OCI-LY1 (cell line): ENCODE measurements around the gene LIMS2.

ENCODE experiments used
- H2AFZ ChIP-seq: fragments of 200-600 bp; sonication (generic), shearing (Covaris generic); 2 replicates; pipeline ENCODE4 v1.6.0; 2014; ENCODE audit warnings: antibody characterized with exemption, mild to moderate bottlenecking, low read length
- H3F3A ChIP-seq: fragments of 200-600 bp; sonication (generic), shearing (Covaris generic); 2 replicates; pipeline ENCODE4 v1.6.0; 2014; ENCODE audit warnings: mild to moderate bottlenecking, antibody characterized with exemption, low read length, moderate library complexity; ENCODE audit not compliant: insufficient read depth
- H3K27ac ChIP-seq: fragments of 200-600 bp; sonication (generic); 2 replicates; pipeline ENCODE4 v1.5.1; 2014; ENCODE audit warnings: low read length, mixed run types, mild to moderate bottlenecking, low read depth; ENCODE audit not compliant: poor library complexity, severe bottlenecking
- H3K27me3 ChIP-seq: fragments of 200-600 bp; sonication (generic); 2 replicates; pipeline ENCODE4 v1.6.0; 2014; ENCODE audit warnings: antibody characterized with exemption, mild to moderate bottlenecking, low read length, moderate library complexity; ENCODE audit not compliant: insufficient read depth
- H3K36me3 ChIP-seq: fragments of 200-600 bp; sonication (generic); 2 replicates; pipeline ENCODE4 v1.6.1; 2014; ENCODE audit warnings: mild to moderate bottlenecking, antibody characterized with exemption, low read length, moderate library complexity, mixed read lengths; ENCODE audit not compliant: insufficient read depth
- H3K4me1 ChIP-seq: fragments of 200-600 bp; sonication (generic); 2 replicates; pipeline ENCODE4 v1.5.1; 2014; ENCODE audit warnings: mild to moderate bottlenecking, low read length, moderate library complexity; ENCODE audit not compliant: insufficient read depth, severe bottlenecking
- H3K4me2 ChIP-seq: fragments of 200-600 bp; sonication (generic), shearing (Covaris generic); 2 replicates; pipeline ENCODE4 v1.6.1; 2014; ENCODE audit warnings: low read length
- H3K4me3 ChIP-seq: fragments of 200-600 bp; sonication (generic); 2 replicates; pipeline ENCODE4 v1.5.1; 2014; ENCODE audit warnings: low read length, low read depth, mild to moderate bottlenecking, mixed read lengths; ENCODE audit not compliant: poor library complexity, severe bottlenecking
- H3K79me2 ChIP-seq: fragments of 200-600 bp; shearing (Covaris generic); 2 replicates; pipeline ENCODE4 v1.6.1; 2016; ENCODE audit warnings: mixed run types, low read length, mixed read lengths; ENCODE audit not compliant: insufficient read depth
- H3K9ac ChIP-seq: fragments of 200-600 bp; sonication (generic), shearing (Covaris generic); 2 replicates; pipeline ENCODE4 v1.6.1; 2014; ENCODE audit warnings: mild to moderate bottlenecking, low read length, mixed read lengths
- H3K9me2 ChIP-seq: fragments of 200-600 bp; sonication (generic), shearing (Covaris generic); 2 replicates; pipeline ENCODE4 v1.6.1; 2014; ENCODE audit warnings: low read depth, mild to moderate bottlenecking, low read length, mixed read lengths
- H3K9me3 ChIP-seq: fragments of 200-600 bp; shearing (Covaris generic); 2 replicates; pipeline ENCODE4 v1.6.1; 2014; ENCODE audit warnings: low read length, mixed read lengths
- H4K20me1 ChIP-seq: fragments of 200-600 bp; sonication (generic), shearing (Covaris generic); 2 replicates; pipeline ENCODE4 v1.6.0; 2016; ENCODE audit warnings: mild to moderate bottlenecking, low read length; ENCODE audit not compliant: insufficient read depth
- CTCF ChIP-seq: fragments of 200-600 bp; sonication (generic), shearing (Covaris generic); IDR thresholded peaks from 2 replicates; pipeline ENCODE4 v1.5.1; 2017; ENCODE audit warnings: mild to moderate bottlenecking, antibody characterized with exemption, low read length, moderate library complexity, mixed read lengths
- EZH2 ChIP-seq: fragments of 200-600 bp; sonication (generic), shearing (Covaris generic); IDR thresholded peaks from 2 replicates; pipeline ENCODE4 v1.8.0; 2017; ENCODE audit warnings: borderline replicate concordance, mixed run types, mild to moderate bottlenecking, antibody characterized with exemption, low read length, moderate library complexity, mixed read lengths

LIMS2 gene

GRCh38 chr2:127631997-127632581, 43.2 kb downstream of the LIMS2 start:
- Histone ChIP-seq H3K79me2 (no peaks in the 10 kb centered on the region), H3K4me1 (no peaks in the 10 kb centered on the region), H3K4me3 (no peak overlapping the region), H4K20me1 (no peaks in the 10 kb centered on the region), H3F3A (no peaks in the 10 kb centered on the region), H3K9ac (no peak overlapping the region), H3K4me2 (no peak overlapping the region), H3K9me3 (no peaks in the 10 kb centered on the region), H3K27ac (no peak overlapping the region), H3K9me2 (no peaks in the 10 kb centered on the region), H3K27me3 (peaks cover 10% of the 10 kb centered on the region; the same call in 1 of the 2 replicates), H2AFZ (no peak overlapping the region), H3K36me3 (no peaks in the 10 kb centered on the region)
- no peak for TF ChIP-seq EZH2
- TF ChIP-seq CTCF, result no peak

- H3K9me3 ChIP-seq, result no peaks in the 10 kb centered on the region
- H3K4me3 ChIP-seq, result no peak overlapping the region
- no peak overlapping the region for H2AFZ ChIP-seq
- H3K36me3 ChIP-seq, result no peaks in the 10 kb centered on the region
- H3F3A ChIP-seq, result no peaks in the 10 kb centered on the region
- H3K27me3 ChIP-seq, result peaks cover 10% of the 10 kb centered on the region; the same call in 1 of the 2 replicates
- H3K27ac ChIP-seq, result no peak overlapping the region
- H3K4me2 ChIP-seq, result no peak overlapping the region
- no peaks in the 10 kb centered on the region for H4K20me1 ChIP-seq
- no peaks in the 10 kb centered on the region for H3K79me2 ChIP-seq
- TF ChIP-seq EZH2 (no peak), CTCF (no peak)
- H3K4me1 ChIP-seq, result no peaks in the 10 kb centered on the region
- no peaks in the 10 kb centered on the region for H3K9me2 ChIP-seq
- no peak overlapping the region for H3K9ac ChIP-seq
Observed at GRCh38 chr2:127631541-127631996, 43.8 kb downstream of the LIMS2 start.

- Histone ChIP-seq H3K9me2 (no peaks in the 10 kb centered on the region), H3K4me1 (no peaks in the 10 kb centered on the region), H3K9ac (no peak overlapping the region), H4K20me1 (no peaks in the 10 kb centered on the region), H3K9me3 (no peaks in the 10 kb centered on the region), H3K4me2 (no peak overlapping the region), H3F3A (no peaks in the 10 kb centered on the region), H3K27me3 (peaks cover 12% of the 10 kb centered on the region; the same call in 1 of the 2 replicates), H3K4me3 (no peak overlapping the region), H2AFZ (no peak overlapping the region), H3K27ac (no peak overlapping the region), H3K36me3 (no peaks in the 10 kb centered on the region), H3K79me2 (no peaks in the 10 kb centered on the region)
- TF ChIP-seq CTCF (no peak), EZH2 (no peak)
Observed at GRCh38 chr2:127630864-127631540, 44.3 kb downstream of the LIMS2 start.
